Duodenal mucosa (tissue), 2 donors: ENCODE results near the gene NBAS.

Experiments used
- H3K27ac ChIP-seq: one replicate; pipeline ENCODE4 v1.7.0; 2013; ENCODE audit warnings: low read depth, low read length
- H3K27me3 ChIP-seq, 2 donors: one replicate each; pipeline ENCODE4 v1.7.0; 2013; ENCODE audit warnings: low read length in 2 of 2, control low read depth in 1 of 2; ENCODE audit not compliant: insufficient read depth in 2 of 2, control insufficient read depth in 1 of 2
- H3K36me3 ChIP-seq, 2 donors: one replicate each; pipeline ENCODE4 v1.7.0; 2013; ENCODE audit warnings: low read length in 2 of 2, control low read depth in 1 of 2; ENCODE audit not compliant: insufficient read depth in 2 of 2, control insufficient read depth in 1 of 2
- H3K4me1 ChIP-seq, 2 donors: one replicate each; pipeline ENCODE4 v1.7.0; 2013; ENCODE audit warnings: low read length in 2 of 2, control low read depth in 1 of 2; ENCODE audit not compliant: insufficient read depth in 2 of 2, control insufficient read depth in 1 of 2
- H3K4me3 ChIP-seq, 2 donors: one replicate each; pipeline ENCODE4 v1.7.0; 2013; ENCODE audit warnings: low read length in 2 of 2, low read depth in 1 of 2
- H3K9ac ChIP-seq, 2 donors: one replicate each; pipeline ENCODE4 v1.7.0; 2013; ENCODE audit warnings: low read length in 2 of 2, low read depth in 1 of 2
- H3K9me3 ChIP-seq, 2 donors: one replicate each; pipeline ENCODE4 v1.7.0; 2013; ENCODE audit warnings: low read length in 2 of 2, control low read depth in 1 of 2; ENCODE audit not compliant: control insufficient read depth in 1 of 2

NBAS gene

DNA sequence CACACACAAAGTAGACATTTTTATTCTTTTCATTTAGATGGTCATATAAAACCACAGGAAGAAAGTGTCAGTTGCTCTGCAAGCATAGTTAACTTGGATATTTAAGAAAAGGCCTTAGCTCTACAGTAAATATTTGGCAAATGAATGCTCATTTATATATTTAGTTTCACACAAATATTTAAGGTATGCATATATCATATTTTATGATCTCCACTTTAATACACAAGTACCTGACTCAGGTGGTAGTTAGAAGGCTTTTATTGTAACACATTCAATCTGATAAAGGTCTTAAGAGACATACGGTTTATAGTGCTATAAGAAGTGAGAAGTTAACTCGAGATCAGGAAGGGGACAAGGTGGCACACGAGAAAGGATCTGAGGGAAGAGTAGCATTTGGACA, 363.1 kb downstream of the NBAS start:
- H3K27me3 ChIP-seq: no peaks in the 10 kb centered on the region
- H3K36me3 ChIP-seq: no peaks in the 10 kb centered on the region
- H3K27ac ChIP-seq: no peak overlapping the region
- H3K9me3 ChIP-seq: no peaks in the 10 kb centered on the region
- no peak overlapping the region for H3K4me3 ChIP-seq
- no peak overlapping the region for H3K9ac ChIP-seq
- H3K4me1 ChIP-seq: no peaks in the 10 kb centered on the region

DNA sequence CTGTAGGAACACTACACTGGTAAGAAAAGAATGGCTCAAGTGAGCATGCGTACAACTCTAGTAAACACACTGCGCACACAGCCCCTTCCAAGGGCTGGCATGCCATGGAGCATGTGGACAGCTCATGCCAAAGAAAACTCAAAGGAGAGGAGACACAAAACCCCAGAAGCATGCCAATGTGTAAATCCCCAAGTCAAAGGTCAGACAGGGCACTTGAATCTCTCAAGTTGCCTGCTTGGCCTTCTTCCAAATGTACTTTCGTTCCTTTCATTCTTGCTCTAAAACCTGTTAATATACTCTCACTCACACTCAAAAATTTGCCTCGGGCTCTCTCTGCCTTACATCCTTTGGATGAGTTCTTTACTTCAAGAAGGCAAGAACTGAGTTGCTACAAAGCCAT, 365.3 kb downstream of the NBAS start:
- Histone ChIP-seq H3K27ac (no peak overlapping the region), H3K9me3 (no peaks in the 10 kb centered on the region), H3K9ac (no peak overlapping the region), H3K36me3 (no peaks in the 10 kb centered on the region), H3K4me3 (no peak overlapping the region), H3K4me1 (no peaks in the 10 kb centered on the region), H3K27me3 (no peaks in the 10 kb centered on the region)

DNA sequence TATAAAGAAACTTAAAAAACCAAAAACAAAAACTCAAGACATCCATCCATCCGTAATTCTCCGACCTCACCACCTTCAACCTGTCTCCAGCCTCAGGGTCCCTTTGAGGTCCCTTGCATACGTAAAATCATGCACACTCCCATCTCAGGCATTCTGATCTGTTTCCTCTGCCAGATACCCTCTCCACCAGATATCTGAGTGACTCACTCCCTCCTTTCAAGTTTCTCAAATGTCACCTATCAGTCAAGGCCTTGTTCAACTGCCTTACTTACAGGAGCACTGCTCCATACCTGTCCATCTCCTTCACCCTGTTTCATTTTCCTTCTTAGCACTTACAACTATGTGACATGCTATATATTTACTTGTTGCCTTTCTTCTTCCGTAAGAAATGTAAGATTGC, 369.3 kb downstream of the NBAS start:
- no peak overlapping the region for H3K27ac ChIP-seq
- H3K36me3 ChIP-seq: peaks cover 0 to 9% of the 10 kb centered on the region in 2 donors
- H3K4me1 ChIP-seq: no peaks in the 10 kb centered on the region
- no peak overlapping the region for H3K9ac ChIP-seq
- no peak overlapping the region for H3K4me3 ChIP-seq
- no peaks in the 10 kb centered on the region for H3K9me3 ChIP-seq
- no peaks in the 10 kb centered on the region for H3K27me3 ChIP-seq

DNA sequence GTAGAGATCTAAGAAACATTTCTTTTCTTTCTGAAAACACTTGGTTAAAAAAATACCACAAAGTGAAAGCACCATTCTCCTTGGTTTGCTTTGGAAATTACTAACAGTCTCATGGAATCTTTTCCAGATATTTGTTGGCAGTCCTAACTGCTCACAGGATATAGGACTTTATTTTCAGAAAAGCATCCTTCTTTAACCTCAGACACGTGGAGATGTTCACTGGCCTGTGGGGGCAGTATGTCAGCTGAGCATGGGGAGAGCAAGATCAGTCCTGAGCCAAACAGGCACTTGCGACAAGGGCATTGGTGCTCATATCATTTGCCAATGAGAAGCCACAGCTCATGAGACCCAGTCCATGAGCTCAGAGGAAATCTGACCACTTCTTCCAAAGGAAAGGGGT, 371.9 kb downstream of the NBAS start:
- H3K4me1 ChIP-seq: no peaks in the 10 kb centered on the region
- peaks cover 4 to 20% of the 10 kb centered on the region in 2 donors for H3K36me3 ChIP-seq
- no peaks in the 10 kb centered on the region for H3K27me3 ChIP-seq
- no peak overlapping the region for H3K27ac ChIP-seq
- H3K9ac ChIP-seq: no peak overlapping the region
- no peak overlapping the region for H3K4me3 ChIP-seq
- H3K9me3 ChIP-seq: no peaks in the 10 kb centered on the region

DNA sequence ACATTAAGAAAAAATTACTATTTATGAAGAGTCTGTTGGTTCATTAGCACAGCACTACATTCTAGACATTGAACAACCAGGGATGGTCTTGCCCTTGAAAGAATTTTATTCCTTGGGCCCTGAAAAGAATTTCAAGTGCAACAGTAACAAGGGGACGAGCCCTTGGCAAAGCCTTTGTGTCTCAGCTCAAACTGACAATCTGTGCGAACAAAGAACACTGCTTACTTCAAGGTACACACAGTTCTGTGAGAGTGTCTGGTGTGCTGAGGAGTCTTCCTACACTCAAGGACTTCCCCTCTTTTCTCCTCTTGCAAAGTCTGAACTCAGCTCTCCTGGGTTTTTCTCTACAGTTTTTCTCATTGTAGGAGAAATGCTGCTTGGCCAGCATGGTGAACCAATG, 373.4 kb downstream of the NBAS start:
- Histone ChIP-seq H3K4me3 (no peak overlapping the region), H3K9ac (no peak overlapping the region), H3K27me3 (no peaks in the 10 kb centered on the region), H3K36me3 (peaks cover 4 to 20% of the 10 kb centered on the region in 2 donors), H3K27ac (no peak overlapping the region), H3K4me1 (no peaks in the 10 kb centered on the region), H3K9me3 (no peaks in the 10 kb centered on the region)

DNA sequence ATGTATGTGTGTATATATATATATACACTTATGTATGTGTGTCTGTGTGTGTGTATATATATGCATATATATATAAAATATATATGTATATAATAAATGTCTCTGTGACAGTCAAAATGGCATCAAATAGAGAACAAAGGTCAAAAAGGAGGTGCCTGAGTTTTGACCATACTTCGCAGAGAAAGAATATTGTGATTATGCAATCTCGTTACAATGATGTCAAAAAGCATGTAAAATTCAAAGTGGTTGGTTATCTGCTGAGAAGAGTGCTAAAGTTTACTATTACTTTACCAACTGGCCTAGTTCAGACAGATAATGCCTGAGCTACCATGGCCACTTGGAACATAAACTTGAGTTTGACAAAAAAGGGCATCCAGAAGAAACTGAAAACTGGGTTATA, 375.0 kb downstream of the NBAS start:
- H3K4me1 ChIP-seq: no peaks in the 10 kb centered on the region
- H3K36me3 ChIP-seq: peaks cover 4 to 25% of the 10 kb centered on the region in 2 donors
- H3K4me3 ChIP-seq: no peak overlapping the region
- no peak overlapping the region for H3K27ac ChIP-seq
- H3K9me3 ChIP-seq: no peaks in the 10 kb centered on the region
- no peaks in the 10 kb centered on the region for H3K27me3 ChIP-seq
- no peak overlapping the region for H3K9ac ChIP-seq

DNA sequence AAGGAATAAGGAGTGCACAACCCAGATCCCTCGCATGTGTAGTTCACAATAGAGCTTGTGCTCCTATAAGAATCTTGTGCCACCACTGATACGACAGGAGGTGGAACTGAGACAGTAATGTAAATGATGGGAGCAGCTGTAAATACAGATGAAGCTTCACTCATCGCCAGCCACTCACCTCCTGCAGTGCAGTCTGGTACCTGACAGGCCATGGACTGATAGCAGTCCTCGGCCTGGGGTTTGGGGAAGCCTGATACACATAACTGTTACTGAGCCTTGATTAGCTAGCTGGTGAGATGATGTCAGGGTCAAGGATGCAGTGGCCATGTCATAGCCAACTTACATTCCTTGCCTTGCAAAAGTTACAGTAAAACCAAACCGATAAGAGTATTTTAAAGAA, 376.6 kb downstream of the NBAS start:
- peaks cover 4 to 23% of the 10 kb centered on the region in 2 donors for H3K36me3 ChIP-seq
- no peak overlapping the region for H3K4me3 ChIP-seq
- no peaks in the 10 kb centered on the region for H3K9me3 ChIP-seq
- no peaks in the 10 kb centered on the region for H3K4me1 ChIP-seq
- H3K9ac ChIP-seq: no peak overlapping the region
- no peak overlapping the region for H3K27ac ChIP-seq
- H3K27me3 ChIP-seq: no peaks in the 10 kb centered on the region

DNA sequence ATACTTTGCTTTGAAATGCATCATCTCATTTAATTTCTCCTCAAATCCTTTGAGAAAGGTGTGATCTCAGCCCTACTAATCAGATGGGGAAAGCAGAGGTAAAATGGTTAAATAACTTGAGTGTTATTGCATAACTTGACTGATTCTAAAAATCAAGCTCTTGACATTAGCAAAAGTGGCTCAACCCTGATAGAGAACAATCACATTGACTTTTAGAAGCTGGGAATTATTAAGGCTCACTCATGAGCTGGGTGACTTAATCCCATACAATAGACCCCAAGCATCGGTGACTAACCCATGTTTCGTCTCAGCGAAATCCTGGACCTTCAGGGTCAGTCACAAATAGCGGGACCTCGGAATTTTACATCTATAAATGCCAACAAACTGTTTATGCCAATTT, 378.9 kb downstream of the NBAS start:
- no peak overlapping the region for H3K27ac ChIP-seq
- no peak overlapping the region for H3K9ac ChIP-seq
- H3K36me3 ChIP-seq: peaks cover 4 to 32% of the 10 kb centered on the region in 2 donors
- no peaks in the 10 kb centered on the region for H3K9me3 ChIP-seq
- H3K27me3 ChIP-seq: no peaks in the 10 kb centered on the region
- no peak overlapping the region for H3K4me3 ChIP-seq
- H3K4me1 ChIP-seq: no peaks in the 10 kb centered on the region

DNA sequence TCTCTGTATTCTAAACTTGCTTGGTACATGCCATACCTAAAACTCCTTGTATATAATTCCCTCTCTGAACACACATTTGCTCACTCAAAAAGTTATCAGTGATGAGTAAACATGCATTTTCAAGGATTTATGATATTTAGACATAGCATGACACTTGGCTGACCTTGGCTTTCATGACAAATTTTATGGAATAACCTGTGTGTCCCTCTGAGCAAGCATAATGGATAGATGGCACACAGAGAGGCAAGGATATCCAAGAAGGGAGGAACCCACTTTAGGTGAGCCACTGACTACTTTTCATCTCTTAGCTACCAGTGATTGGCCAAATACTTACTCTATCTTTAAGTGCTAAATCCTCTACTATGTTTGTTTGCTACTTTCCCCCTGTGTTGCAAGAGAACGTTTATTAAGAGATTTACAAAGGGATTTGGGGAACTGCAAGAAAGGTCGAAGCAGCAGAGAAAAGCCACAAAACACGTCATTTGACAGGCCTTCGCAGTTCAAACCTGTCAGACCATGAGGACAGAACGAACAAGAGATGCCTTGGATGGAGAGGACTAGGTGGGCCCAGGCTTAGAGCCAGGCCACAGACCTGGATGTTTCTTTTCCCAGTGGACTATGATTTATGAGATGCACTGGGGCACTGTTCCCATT, 379.9 kb downstream of the NBAS start:
- H3K9ac ChIP-seq: no peak overlapping the region
- H3K4me3 ChIP-seq: no peak overlapping the region
- peaks cover 4 to 27% of the 10 kb centered on the region in 2 donors for H3K36me3 ChIP-seq
- H3K27me3 ChIP-seq: no peaks in the 10 kb centered on the region
- H3K9me3 ChIP-seq: no peaks in the 10 kb centered on the region
- H3K4me1 ChIP-seq: no peaks in the 10 kb centered on the region
- H3K27ac ChIP-seq: no peak overlapping the region

DNA sequence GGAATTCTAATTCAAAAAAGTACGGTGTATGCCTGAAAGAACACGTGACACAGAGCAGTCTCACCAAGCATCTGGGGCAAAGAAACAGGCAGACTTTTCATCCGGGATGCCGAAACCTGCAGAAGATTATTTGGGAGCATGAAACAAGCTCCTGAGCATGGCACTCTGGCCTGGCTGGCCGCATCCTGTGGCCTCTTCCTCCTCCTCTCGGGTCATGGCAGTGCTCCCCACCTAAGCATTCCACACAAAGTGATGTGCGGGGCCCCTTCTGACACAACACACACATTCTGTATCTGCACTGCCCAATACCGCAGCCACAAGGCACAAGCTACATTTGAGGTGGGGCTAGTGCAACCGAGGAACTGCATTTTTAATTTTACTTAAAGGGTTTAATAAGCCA, 380.8 kb downstream of the NBAS start:
- H3K4me3 ChIP-seq: no peak overlapping the region
- no peaks in the 10 kb centered on the region for H3K9me3 ChIP-seq
- H3K27me3 ChIP-seq: no peaks in the 10 kb centered on the region
- no peaks in the 10 kb centered on the region for H3K4me1 ChIP-seq
- peaks cover 4 to 26% of the 10 kb centered on the region in 2 donors for H3K36me3 ChIP-seq
- no peak overlapping the region for H3K9ac ChIP-seq
- H3K27ac ChIP-seq: no peak overlapping the region

DNA sequence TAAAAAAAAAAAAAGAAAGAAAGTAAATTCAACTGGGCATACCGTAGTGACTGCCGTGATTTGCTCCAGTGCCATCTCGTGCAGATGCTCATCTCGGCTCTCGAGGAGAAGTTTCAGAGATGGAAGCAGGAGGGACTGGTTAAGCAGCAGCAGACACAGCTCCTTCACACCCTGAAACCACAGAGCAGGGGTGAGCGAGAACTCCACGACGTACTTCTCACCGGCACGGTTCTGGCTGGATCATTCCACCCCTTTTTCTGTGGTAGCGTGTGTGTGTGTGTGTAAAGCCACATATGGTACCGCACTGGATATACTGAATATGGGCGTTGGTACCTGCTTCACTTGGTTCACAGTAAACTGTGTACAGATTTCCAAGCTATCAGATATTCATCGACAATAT, 382.2 kb downstream of the NBAS start:
- Histone ChIP-seq H3K4me3 (no peak overlapping the region), H3K4me1 (no peaks in the 10 kb centered on the region), H3K9ac (no peak overlapping the region), H3K9me3 (no peaks in the 10 kb centered on the region), H3K27me3 (no peaks in the 10 kb centered on the region), H3K27ac (no peak overlapping the region), H3K36me3 (peaks cover 0 to 21% of the 10 kb centered on the region in 2 donors)
